Body of pancreas (tissue), 4 donors: ENCODE data around the gene TMEM121. TPM values are rescaled to one million over a fixed set of nuclear protein-coding genes. Genes with fewer than 3 reads are reported as not detected.

Experiments used
- ATAC-seq: fragments of 150-250 bp; one replicate; pipeline ENCODE4 v1.9.1; 2016
- DNase-seq, 4 donors: peaks; one replicate each; pipeline ENCODE4 v3.0.0-alpha.2; 2019
- H3K27ac ChIP-seq, 4 donors: fragments of 200-600 bp; sonication (generic); 1 replicate in 3 of 4; 2 replicates in 1 of 4; pipeline versions ENCODE4 v1.5.1 to v1.6.1; 2016 to 2019; ENCODE audit warnings: mild to moderate bottlenecking in 1 of 4, mixed read lengths in 1 of 4, moderate library complexity in 1 of 4
- H3K27me3 ChIP-seq, 2 donors: fragments of 200-600 bp; sonication (generic); one replicate each; pipeline ENCODE4 v1.6.0; 2016; ENCODE audit warnings: mild to moderate bottlenecking in 1 of 2
- H3K36me3 ChIP-seq, 2 donors: fragments of 200-600 bp; sonication (generic); replicated peaks in 1 of 2; 2 replicates each; pipeline ENCODE4 v1.5.1; 2016; ENCODE audit warnings: low read depth in 2 of 2; ENCODE audit not compliant: insufficient read depth in 1 of 2
- H3K4me1 ChIP-seq: fragments of 200-600 bp; sonication (generic); one replicate; pipeline ENCODE4 v1.6.0; 2016
- H3K4me3 ChIP-seq, 2 donors: fragments of 200-600 bp; sonication (generic); 1 replicate in 1 of 2; 2 replicates in 1 of 2; pipeline ENCODE4 v1.5.1; 2016 to 2019
- H3K9me3 ChIP-seq, 3 donors: fragments of 200-600 bp; sonication (generic); 1 replicate in 2 of 3; 2 replicates in 1 of 3; pipeline ENCODE4 v1.5.1; 2016
- CTCF ChIP-seq, 7 experiments: fragments of 450-650 bp in 4 of 7; fragments of 200-600 bp in 3 of 7; sonication (generic) in 3 of 7; IDR thresholded peaks; one replicate each; pipeline ENCODE4 v1.5.1; 2016 to 2019; ENCODE audit warnings: antibody characterized with exemption in 7 of 7
- POLR2A ChIP-seq, 3 donors: fragments of 450-650 bp; IDR thresholded peaks; one replicate each; pipeline ENCODE4 v1.6.1; 2016; ENCODE audit warnings: antibody characterized with exemption in 3 of 3, mild to moderate bottlenecking in 2 of 3
- WGBS, 2 donors: methylation state at CpG; one replicate each; pipeline ENCODE4 v1.1.5; 2017; 5-methylcytosine and 5-hydroxymethylcytosine counted together
- intact Hi-C: fragments of 100-400 bp; cut with DNase I; formaldehyde crosslinking; loops from one replicate; pipeline ENCODE4 v1.15.1; 2023
- total RNA-seq, 2 donors: library from RNA; depleted of rRNA; stranded (reverse); fragments of >200 nt; gene quantifications; one replicate each; pipeline ENCODE4 v1.1.0, GENCODE V29; 2016

Gene TMEM121
- 10 to 100 TPM in 1 of 2 donors, 1 to 10 TPM in 1; 4.2 to 13.8 TPM for total RNA-seq

- Histone ChIP-seq H3K4me1 (peaks cover 27% of the 10 kb centered on the region), H3K27me3 (no peaks in the 10 kb centered on the region), H3K9me3 (no peaks in the 10 kb centered on the region), H3K36me3 (no peaks in the 10 kb centered on the region), H3K4me3 (peak within 1 kb of the TSS; percentile 24 to 27), H3K27ac (peak within 1 kb of the TSS in 1 of 4 donors; percentile 34)
- intact Hi-C loops = no loop called here
- DNase-seq (peak; percentile 21 to 50 (median 33)), ATAC-seq (peak; percentile 23)
- WGBS, 2 donors = 0 to 2% methylated on average over 2 to 50 of the region's 88 CpGs
- no peak for TF ChIP-seq CTCF (IDR thresholded peaks at IDR 0.05)
- TF ChIP-seq POLR2A (IDR thresholded peaks at IDR 0.05) = no peak
Measured at GRCh38 chr14:105525861-105526775, at the start of gene TMEM121. Gene TMEM121, plus strand, starts transcription at chr14:105526583. Its CDS starts 2,252 bp downstream, at chr14:105528835.

GRCh38 chr14:105476831-105477659, 49.3 kb upstream of the TMEM121 start:
- Histone ChIP-seq H3K27ac (peak overlapping the region in 3 of 4 donors; percentile 75 to 87 (median 86)), H3K4me3 (no peak overlapping the region), H3K27me3 (peaks cover 0 to 15% of the 10 kb centered on the region in 2 donors), H3K36me3 (no peaks in the 10 kb centered on the region), H3K9me3 (no peaks in the 10 kb centered on the region), H3K4me1 (peaks cover 73% of the 10 kb centered on the region)
- TF ChIP-seq CTCF (IDR thresholded peaks at IDR 0.05) (no peak), POLR2A (IDR thresholded peaks at IDR 0.05) (no peak)
- DNase-seq (no peak), ATAC-seq (no peak)
- intact Hi-C loops = no loop called here
- 44 to 45% methylated on average over 9 to 16 of the region's 16 CpGs for WGBS, 2 donors

GRCh38 chr14:105477660-105478397, 48.6 kb upstream of the TMEM121 start:
- WGBS, 2 donors = 12 to 81% methylated on average over 5 to 37 of the region's 56 CpGs
- peaks cover 73% of the 10 kb centered on the region for H3K4me1 ChIP-seq
- DNase-seq (no peak), ATAC-seq (no peak)
- intact Hi-C loops = no loop called here
- peaks cover 0 to 15% of the 10 kb centered on the region in 2 donors for H3K27me3 ChIP-seq
- H3K36me3 ChIP-seq = no peaks in the 10 kb centered on the region
- TF ChIP-seq CTCF (IDR thresholded peaks at IDR 0.05) (no peak), POLR2A (IDR thresholded peaks at IDR 0.05) (no peak)
- no peaks in the 10 kb centered on the region for H3K9me3 ChIP-seq
- H3K4me3 ChIP-seq = no peak overlapping the region
- H3K27ac ChIP-seq = peak overlapping the region in 2 of 4 donors; percentile 86 to 87

- 27% methylated on average over 51 of the region's 81 CpGs; no CpG with 5 or more reads in 1 of the 2 donors for WGBS, 2 donors
- intact Hi-C loops = no loop called here
- TF ChIP-seq CTCF (IDR thresholded peaks at IDR 0.05) = no peak
- TF ChIP-seq POLR2A (IDR thresholded peaks at IDR 0.05) = no peak
- no peaks in the 10 kb centered on the region for H3K9me3 ChIP-seq
- no peak for ATAC-seq
- no peak overlapping the region for H3K4me3 ChIP-seq
- peaks cover 0 to 15% of the 10 kb centered on the region in 2 donors for H3K27me3 ChIP-seq
- no peak overlapping the region for H3K27ac ChIP-seq
- no peaks in the 10 kb centered on the region for H3K36me3 ChIP-seq
- H3K4me1 ChIP-seq = peaks cover 73% of the 10 kb centered on the region
- no peak for DNase-seq
Measured at GRCh38 chr14:105478398-105479251, 47.8 kb upstream of the TMEM121 start.
